Activated T-cell treated with anti-CD3 and anti-CD28 coated beads for 48 hours (primary cell): ENCODE measurements around the gene HSD11B1L.
A peak's percentile ranks its signal among the peaks of the same experiment; 100 is the strongest.

Experiments used
- DNase-seq: peaks from one replicate; pipeline ENCODE4 v3.0.0-alpha.2; 2020; ENCODE audit warnings: low read depth

Gene HSD11B1L

DNA sequence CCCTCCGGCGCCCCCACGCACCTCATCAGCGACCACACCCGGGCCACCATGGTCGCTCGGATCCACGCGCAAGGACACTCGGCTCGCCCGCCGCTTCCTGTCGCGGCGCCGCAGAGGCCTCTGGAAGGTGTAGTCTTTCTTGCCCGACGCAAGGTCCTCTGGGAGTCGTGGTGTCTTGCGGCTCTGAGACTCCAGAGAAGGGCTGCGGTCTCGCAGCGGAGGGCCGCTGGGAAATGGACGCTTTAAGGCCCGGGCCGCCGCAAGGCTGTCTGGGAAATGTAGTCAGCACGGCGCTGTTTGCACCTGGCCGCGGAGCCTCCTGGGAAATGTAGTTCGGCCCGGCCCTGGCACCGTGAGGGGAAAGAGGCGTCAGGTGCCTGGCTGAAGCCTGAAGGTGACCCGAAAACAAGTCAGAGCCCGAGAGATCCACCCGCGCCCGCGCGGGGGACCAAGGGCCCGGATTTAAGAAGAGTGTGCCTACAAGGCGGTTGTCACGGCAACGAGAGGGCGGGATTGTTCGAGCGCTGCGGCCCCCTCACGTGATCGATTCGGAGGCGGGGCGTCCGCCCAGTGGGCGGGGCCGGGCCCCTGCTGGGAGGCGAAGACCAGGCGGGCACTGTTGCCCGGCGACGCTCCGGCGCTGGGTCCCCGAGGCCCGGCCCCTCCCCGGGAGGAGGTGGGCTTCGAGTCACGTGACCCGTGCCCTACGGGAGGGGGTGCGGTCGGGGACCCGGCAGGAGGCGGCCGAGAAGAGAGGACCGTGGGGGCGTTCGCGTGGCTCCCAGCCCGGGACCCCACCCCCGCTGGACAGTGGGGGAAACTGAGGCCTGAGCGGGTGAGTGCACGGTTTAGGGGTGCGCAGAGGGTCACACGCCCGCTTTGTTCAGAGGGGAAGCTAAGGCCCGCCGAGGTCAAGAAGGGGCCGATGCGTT, at the start of gene HSD11B1L, which contains the start of gene MICOS13:
TSS of gene HSD11B1L (plus strand) at position 591 of the 932 bp plus-strand sequence. CDS start 3,806 bp downstream, outside the sequence.
TSS of gene MICOS13 (minus strand) at position 80 of the 932 bp plus-strand sequence. CDS start at position 50, 30 bp downstream.
- peak; percentile 96 for DNase-seq

DNA sequence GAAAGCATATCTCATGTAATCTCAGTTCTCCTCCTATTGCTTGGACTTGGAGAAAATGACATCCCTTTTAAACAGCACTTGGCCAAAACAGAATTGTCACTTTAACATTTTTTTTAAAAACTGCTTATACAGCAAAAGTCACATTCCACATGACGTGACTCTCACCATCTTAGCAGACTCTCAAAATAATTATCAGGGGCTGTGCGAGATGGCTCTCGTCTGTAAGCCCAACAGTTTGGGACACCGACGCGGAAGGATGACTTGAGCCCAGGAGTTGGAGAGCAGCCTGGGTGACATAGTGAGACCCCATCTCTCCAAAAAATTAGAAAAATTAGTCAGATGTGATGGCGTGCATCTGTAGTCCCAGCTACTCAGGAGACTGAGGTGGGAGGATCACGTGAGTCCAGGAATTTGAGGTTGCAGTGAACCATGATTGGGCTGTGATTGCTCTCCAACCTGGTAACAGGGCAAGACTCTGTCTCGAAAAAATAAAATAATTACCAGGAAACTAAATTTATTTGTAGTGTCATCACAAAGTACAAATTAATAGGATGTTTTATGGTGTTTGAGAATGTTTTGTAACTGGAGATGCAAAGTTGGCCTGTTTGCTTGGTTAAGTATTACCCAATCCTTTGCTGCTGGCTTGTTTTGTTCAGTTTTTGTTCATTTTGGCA, 49.1 kb upstream of the HSD11B1L start:
- no peak for DNase-seq

DNA sequence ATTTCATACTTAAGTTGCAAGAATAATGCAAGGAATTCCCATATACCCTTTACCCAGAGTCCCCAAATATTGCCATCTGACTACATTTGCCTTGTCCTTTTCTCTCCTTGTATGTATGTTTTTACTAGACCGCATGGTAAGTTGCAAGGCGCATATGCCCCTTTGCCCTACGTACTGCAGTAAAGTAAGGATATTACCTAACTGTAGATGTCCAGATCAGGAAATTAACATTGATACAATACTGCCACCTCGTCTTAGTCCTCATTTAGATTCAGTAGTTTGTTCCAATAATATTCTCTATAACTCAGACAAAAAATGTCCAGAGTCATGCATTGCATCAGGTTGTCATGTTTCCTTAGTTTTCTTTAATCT, 48.6 kb upstream of the HSD11B1L start:
- no peak for DNase-seq

- DNase-seq: no peak
These were observed 48.2 kb upstream of the HSD11B1L start for GRCh38 chr19:5632657-5633056.

GRCh38 chr19:5635427-5635826, 45.4 kb upstream of the HSD11B1L start:
- no peak for DNase-seq

- DNase-seq: no peak
These were observed 42.9 kb upstream of the HSD11B1L start for GRCh38 chr19:5637971-5638370.

- no peak for DNase-seq
These were observed 39.7 kb upstream of the HSD11B1L start for GRCh38 chr19:5641171-5641570.

- no peak for DNase-seq
These were observed 38.6 kb upstream of the HSD11B1L start for GRCh38 chr19:5642204-5642603.

DNA sequence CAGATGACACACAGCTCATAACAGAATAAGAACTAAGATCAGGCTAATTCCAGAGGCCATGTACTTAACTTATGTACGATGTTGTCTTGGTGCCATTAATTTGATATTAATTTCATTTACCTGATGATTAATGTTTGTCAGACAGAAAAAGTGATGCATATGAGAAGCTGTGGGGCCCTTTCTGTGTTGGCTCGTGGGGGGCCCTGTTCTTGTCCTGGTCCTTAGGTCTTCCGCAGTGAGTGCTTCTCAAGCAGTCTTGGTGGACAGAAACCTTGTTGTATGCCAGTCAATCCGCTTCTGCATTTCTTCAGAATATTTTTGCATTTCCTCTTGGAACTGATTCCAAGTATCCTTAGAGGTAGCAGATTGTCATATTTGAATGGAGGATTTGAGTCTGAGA, 37.8 kb upstream of the HSD11B1L start:
- DNase-seq: no peak

GRCh38 chr19:5644037-5644436, 36.8 kb upstream of the HSD11B1L start:
- no peak for DNase-seq

- no peak for DNase-seq
These were observed 35.4 kb upstream of the HSD11B1L start for GRCh38 chr19:5645409-5645808.

DNA sequence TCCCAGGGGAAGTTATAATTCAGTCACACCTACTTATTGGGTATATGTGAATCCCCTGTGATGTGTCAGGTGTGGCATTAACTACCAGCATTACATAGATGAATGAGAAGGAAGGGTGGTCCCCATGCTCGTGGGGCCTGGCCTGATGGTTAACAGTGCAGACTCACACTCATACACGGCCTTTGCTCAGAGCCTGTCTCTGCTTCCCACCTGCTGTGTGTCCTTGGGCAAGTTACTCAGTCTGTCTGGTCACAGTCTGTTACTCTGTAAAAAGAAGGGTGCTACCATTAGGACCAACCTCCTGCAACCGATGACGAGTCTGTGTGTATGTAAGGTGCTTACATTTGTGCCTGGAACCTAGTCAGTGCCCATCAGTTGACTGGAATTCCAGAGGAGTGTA, 34.1 kb upstream of the HSD11B1L start:
- no peak for DNase-seq

- DNase-seq: no peak
These were observed 32.4 kb upstream of the HSD11B1L start for GRCh38 chr19:5648464-5648863.

GRCh38 chr19:5651361-5651760, 29.5 kb upstream of the HSD11B1L start:
- no peak for DNase-seq

GRCh38 chr19:5652261-5652660, 28.6 kb upstream of the HSD11B1L start:
- DNase-seq: no peak

- DNase-seq: no peak
These were observed 25.9 kb upstream of the HSD11B1L start for GRCh38 chr19:5654931-5655330.

- DNase-seq: no peak
These were observed 25.4 kb upstream of the HSD11B1L start for GRCh38 chr19:5655412-5655811.

DNA sequence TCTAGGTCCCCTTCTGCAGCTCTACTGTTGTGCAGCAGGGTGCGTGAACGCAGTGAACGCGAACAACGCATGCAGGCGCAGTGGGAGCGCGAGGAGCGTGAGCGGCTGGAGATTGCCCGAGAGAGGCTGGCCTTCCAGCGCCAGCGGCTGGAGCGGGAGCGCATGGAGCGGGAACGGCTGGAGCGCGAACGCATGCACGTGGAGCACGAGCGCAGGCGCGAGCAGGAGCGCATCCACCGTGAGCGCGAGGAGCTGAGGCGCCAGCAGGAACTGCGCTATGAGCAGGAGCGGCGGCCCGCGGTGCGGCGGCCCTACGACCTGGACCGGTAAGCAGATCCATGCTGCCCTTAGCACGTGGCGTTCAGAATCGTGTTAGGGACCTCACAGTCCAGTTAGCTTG, 19.3 kb upstream of the HSD11B1L start:
- no peak for DNase-seq

GRCh38 chr19:5663904-5664303, 16.9 kb upstream of the HSD11B1L start:
- no peak for DNase-seq

GRCh38 chr19:5664515-5664914, 16.3 kb upstream of the HSD11B1L start:
- DNase-seq: no peak

GRCh38 chr19:5665781-5666513, 14.9 kb upstream of the HSD11B1L start:
- DNase-seq: no peak

DNA sequence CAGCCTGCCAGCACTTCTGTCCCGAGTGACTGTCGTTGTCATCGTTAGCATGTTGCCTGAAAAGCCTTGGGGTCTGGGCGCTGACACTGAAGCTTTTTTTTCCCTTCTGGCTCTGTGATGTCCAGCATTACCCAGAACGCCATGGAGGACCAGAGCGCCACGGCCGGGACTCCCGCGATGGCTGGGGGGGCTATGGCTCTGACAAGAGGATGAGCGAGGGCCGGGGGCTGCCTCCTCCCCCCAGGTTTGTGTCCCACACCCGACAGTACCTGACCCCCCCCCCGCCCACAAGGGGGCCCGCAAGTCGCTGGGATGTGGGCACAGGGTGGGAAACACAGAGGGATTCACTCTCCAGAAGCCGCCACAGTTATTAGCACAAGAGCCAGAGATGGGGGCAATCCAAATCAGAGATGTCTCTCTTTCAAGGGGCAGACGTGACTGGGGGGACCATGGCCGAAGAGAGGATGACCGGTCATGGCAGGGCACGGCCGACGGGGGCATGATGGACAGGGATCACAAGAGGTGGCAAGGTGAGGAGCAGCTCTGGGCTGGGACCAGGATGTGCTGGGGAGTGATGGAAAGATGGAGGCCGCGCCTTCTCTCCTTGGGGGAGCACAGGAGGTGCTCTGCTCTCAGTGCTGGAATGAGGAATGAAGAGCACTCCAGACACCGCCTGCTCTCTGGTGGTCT, 13.8 kb upstream of the HSD11B1L start:
- no peak for DNase-seq
